Large intestine (tissue), 3 donors: ENCODE data around the gene PPARGC1A. TPM values are rescaled to one million over a fixed set of nuclear protein-coding genes. Genes with fewer than 3 reads are reported as not detected.

Experiments used
- DNase-seq, 2 donors: peaks; one replicate each; pipeline versions ENCODE4 v3.0.0 to v3.0.0-alpha.2; 2013
- H3K27ac ChIP-seq: one replicate; pipeline ENCODE4 v1.5.1; 2013; ENCODE audit warnings: low read length
- H3K27me3 ChIP-seq: 2 replicates; pipeline ENCODE4 v1.6.1; 2013; ENCODE audit warnings: low read length; ENCODE audit not compliant: control insufficient read depth, insufficient read depth
- H3K36me3 ChIP-seq: 2 replicates; pipeline ENCODE4 v1.6.1; 2013; ENCODE audit warnings: low read length; ENCODE audit not compliant: control insufficient read depth, insufficient read depth
- H3K4me1 ChIP-seq: one replicate; pipeline ENCODE4 v1.6.1; 2013; ENCODE audit warnings: low read length; ENCODE audit not compliant: control insufficient read depth, insufficient read depth
- H3K4me3 ChIP-seq: one replicate; pipeline ENCODE4 v1.5.1; 2013; ENCODE audit warnings: low read length
- H3K9me3 ChIP-seq: one replicate; pipeline ENCODE4 v1.6.1; 2013; ENCODE audit warnings: mild to moderate bottlenecking, low read depth, low read length, moderate library complexity; ENCODE audit not compliant: control insufficient read depth
- WGBS: methylation state at CpG from one replicate; pipeline ENCODE4 v1.1.5; 2013; ENCODE audit warnings: low lambda C conversion rate; ENCODE audit not compliant: insufficient coverage; 5-methylcytosine and 5-hydroxymethylcytosine counted together
- polyA plus RNA-seq: library from polyadenylated mRNA; unstranded; fragments of 120-200 nt; gene quantifications from one replicate; pipeline ENCODE4 v1.2.1, GENCODE V29; 2013

Gene PPARGC1A
- polyA plus RNA-seq, 1 donor, result 3.2 TPM

- Histone ChIP-seq H3K9me3 (no peaks in the 10 kb centered on the region), H3K27ac (no peak overlapping the region), H3K4me3 (no peak overlapping the region), H3K36me3 (no peaks in the 10 kb centered on the region), H3K4me1 (no peaks in the 10 kb centered on the region), H3K27me3 (no peaks in the 10 kb centered on the region)
- whole genome bisulfite sequencing, result 0% methylated on average over 1 of the region's 7 CpGs
- DNase-seq, result peak in 1 of 2 donors; percentile 5
These were observed 71.6 kb downstream of the PPARGC1A start for GRCh38 chr4:23818097-23818885.

- no peak overlapping the region for H3K27ac ChIP-seq
- no peaks in the 10 kb centered on the region for H3K36me3 ChIP-seq
- H3K4me3 ChIP-seq, result no peak overlapping the region
- H3K9me3 ChIP-seq, result no peaks in the 10 kb centered on the region
- no peaks in the 10 kb centered on the region for H3K4me1 ChIP-seq
- no peak for DNase-seq
- 80% methylated on average over 1 of the region's 8 CpGs for WGBS
- H3K27me3 ChIP-seq, result no peaks in the 10 kb centered on the region
These were observed 74.7 kb downstream of the PPARGC1A start for GRCh38 chr4:23814996-23815660.

- WGBS, result no CpG with 5 or more reads among the region's 2 CpGs
- no peaks in the 10 kb centered on the region for H3K36me3 ChIP-seq
These were observed 75.3 kb downstream of the PPARGC1A start for GRCh38 chr4:23814587-23814986.

GRCh38 chr4:23811161-23811560 is 78.7 kb downstream of the PPARGC1A start:
- WGBS, result 80% methylated on average over 1 of the region's 2 CpGs
- H3K36me3 ChIP-seq, result no peaks in the 10 kb centered on the region
- no peaks in the 10 kb centered on the region for H3K9me3 ChIP-seq
- no peak overlapping the region for H3K4me3 ChIP-seq
- DNase-seq, result no peak
- no peaks in the 10 kb centered on the region for H3K27me3 ChIP-seq
- no peaks in the 10 kb centered on the region for H3K4me1 ChIP-seq
- no peak overlapping the region for H3K27ac ChIP-seq

More at GRCh38 chr4:23814587-23814986, 75.3 kb downstream of the PPARGC1A start:
- Histone ChIP-seq H3K9me3 (no peaks in the 10 kb centered on the region), H3K4me1 (no peaks in the 10 kb centered on the region), H3K27me3 (no peaks in the 10 kb centered on the region), H3K4me3 (no peak overlapping the region), H3K27ac (no peak overlapping the region)
- DNase-seq, result no peak

GRCh38 chr4:23805450-23805851 is 84.4 kb downstream of the PPARGC1A start:
- no peak overlapping the region for H3K4me3 ChIP-seq
- H3K36me3 ChIP-seq, result no peaks in the 10 kb centered on the region
- H3K27ac ChIP-seq, result no peak overlapping the region
- WGBS, result 80% methylated on average over 2 of the region's 5 CpGs
- no peak for DNase-seq
- no peaks in the 10 kb centered on the region for H3K9me3 ChIP-seq
- H3K27me3 ChIP-seq, result no peaks in the 10 kb centered on the region
- H3K4me1 ChIP-seq, result no peaks in the 10 kb centered on the region

GRCh38 chr4:23789762-23790161 is 100.1 kb downstream of the PPARGC1A start:
- no peak overlapping the region for H3K27ac ChIP-seq
- WGBS, result 89% methylated on average over 3 of the region's 5 CpGs
- no peaks in the 10 kb centered on the region for H3K4me1 ChIP-seq
- H3K27me3 ChIP-seq, result no peaks in the 10 kb centered on the region
- no peaks in the 10 kb centered on the region for H3K36me3 ChIP-seq
- H3K9me3 ChIP-seq, result no peaks in the 10 kb centered on the region
- no peak overlapping the region for H3K4me3 ChIP-seq
- no peak for DNase-seq

- H3K4me1 ChIP-seq, result no peaks in the 10 kb centered on the region
- H3K36me3 ChIP-seq, result no peaks in the 10 kb centered on the region
- H3K27ac ChIP-seq, result no peak overlapping the region
- no peaks in the 10 kb centered on the region for H3K9me3 ChIP-seq
- H3K27me3 ChIP-seq, result no peaks in the 10 kb centered on the region
- WGBS, result no CpG with 5 or more reads among the region's 5 CpGs
- peak; percentile 9 to 52 for DNase-seq
- H3K4me3 ChIP-seq, result no peak overlapping the region
These were observed 101.4 kb downstream of the PPARGC1A start for GRCh38 chr4:23788460-23788859.

- Histone ChIP-seq H3K27ac (no peak overlapping the region), H3K4me3 (no peak overlapping the region), H3K27me3 (no peaks in the 10 kb centered on the region), H3K4me1 (no peaks in the 10 kb centered on the region), H3K36me3 (no peaks in the 10 kb centered on the region), H3K9me3 (no peaks in the 10 kb centered on the region)
- no CpG with 5 or more reads among the region's 3 CpGs for WGBS
- DNase-seq, result no peak
These were observed 101.8 kb downstream of the PPARGC1A start for GRCh38 chr4:23788027-23788426.

- H3K27ac ChIP-seq, result no peak overlapping the region
- no peaks in the 10 kb centered on the region for H3K4me1 ChIP-seq
- 100% methylated on average over 1 of the region's 6 CpGs for WGBS
- H3K36me3 ChIP-seq, result no peaks in the 10 kb centered on the region
- no peaks in the 10 kb centered on the region for H3K27me3 ChIP-seq
- peaks cover 2% of the 10 kb centered on the region for H3K9me3 ChIP-seq
- DNase-seq, result peak; percentile 7 to 49
- no peak overlapping the region for H3K4me3 ChIP-seq
These were observed 106.9 kb downstream of the PPARGC1A start for GRCh38 chr4:23782778-23783437.

- H3K27me3 ChIP-seq, result no peaks in the 10 kb centered on the region
- no peak for DNase-seq
- peaks cover 2% of the 10 kb centered on the region for H3K9me3 ChIP-seq
- H3K4me1 ChIP-seq, result no peaks in the 10 kb centered on the region
- H3K27ac ChIP-seq, result no peak overlapping the region
- H3K4me3 ChIP-seq, result no peak overlapping the region
- WGBS, result 87% methylated on average over 2 of the region's 7 CpGs
- no peaks in the 10 kb centered on the region for H3K36me3 ChIP-seq
These were observed 110.0 kb downstream of the PPARGC1A start for GRCh38 chr4:23779839-23780238.
